ENCODE measurements around the gene PLCL1.

The PLCL1 gene

DNA sequence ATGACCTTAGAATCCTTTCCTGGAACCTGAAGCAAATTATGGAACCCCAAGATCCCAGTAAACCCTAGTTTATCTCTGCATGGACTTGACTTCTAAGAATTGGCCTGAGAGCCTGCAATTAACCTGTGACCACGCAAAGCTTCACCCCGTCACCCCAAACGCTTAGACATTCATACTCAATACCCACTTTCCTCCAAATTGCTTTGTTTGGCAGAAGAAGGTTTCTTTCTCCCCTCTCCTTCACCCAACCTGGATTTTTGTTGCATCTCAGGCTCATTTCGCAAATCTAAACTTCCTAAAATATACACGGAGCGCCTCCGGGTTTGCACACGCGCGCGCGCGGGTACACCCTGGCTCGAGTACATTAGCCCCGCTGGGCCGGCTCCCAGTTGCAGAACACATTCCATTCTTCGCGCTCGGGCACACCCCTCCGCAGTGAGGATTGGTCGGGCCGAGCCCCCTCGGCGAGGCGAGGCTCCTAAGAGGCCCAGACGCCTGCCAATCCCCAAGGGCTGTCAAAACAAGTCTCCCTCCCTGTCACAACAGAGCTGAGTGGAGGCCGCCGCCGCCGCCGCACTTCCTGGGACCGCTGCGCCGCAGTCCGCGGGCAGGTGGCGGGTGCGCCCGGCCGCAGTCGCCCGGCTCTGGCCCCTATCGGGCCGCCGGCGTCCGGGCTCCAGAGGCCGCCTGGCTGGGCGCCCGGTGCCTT is at the start of gene PLCL1:
Gene PLCL1 (plus strand): TSS at position 545 of the 709 bp plus-strand sequence.
- DNase-seq = peak; percentile 89

DNA sequence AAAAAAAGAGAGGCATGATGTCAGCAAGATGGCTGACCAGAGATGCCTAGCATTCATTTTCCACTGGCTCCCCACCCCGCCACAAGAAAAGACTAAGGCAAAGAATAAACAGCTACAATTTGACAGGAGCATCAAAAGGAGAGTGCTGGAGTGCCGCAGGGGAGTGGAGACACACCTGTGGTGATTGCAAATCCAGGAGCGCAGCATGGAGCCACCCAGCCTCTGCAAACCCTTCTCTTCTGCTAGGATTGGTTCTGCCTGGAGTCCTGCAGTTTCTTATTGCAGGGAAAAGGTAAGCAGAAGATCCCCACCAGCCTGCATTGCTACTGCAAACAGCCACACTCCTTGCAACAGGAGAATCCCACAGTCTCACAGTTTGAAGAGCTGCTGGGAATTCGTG is 45.4 kb upstream of the PLCL1 start:
- DNase-seq = no peak

DNA sequence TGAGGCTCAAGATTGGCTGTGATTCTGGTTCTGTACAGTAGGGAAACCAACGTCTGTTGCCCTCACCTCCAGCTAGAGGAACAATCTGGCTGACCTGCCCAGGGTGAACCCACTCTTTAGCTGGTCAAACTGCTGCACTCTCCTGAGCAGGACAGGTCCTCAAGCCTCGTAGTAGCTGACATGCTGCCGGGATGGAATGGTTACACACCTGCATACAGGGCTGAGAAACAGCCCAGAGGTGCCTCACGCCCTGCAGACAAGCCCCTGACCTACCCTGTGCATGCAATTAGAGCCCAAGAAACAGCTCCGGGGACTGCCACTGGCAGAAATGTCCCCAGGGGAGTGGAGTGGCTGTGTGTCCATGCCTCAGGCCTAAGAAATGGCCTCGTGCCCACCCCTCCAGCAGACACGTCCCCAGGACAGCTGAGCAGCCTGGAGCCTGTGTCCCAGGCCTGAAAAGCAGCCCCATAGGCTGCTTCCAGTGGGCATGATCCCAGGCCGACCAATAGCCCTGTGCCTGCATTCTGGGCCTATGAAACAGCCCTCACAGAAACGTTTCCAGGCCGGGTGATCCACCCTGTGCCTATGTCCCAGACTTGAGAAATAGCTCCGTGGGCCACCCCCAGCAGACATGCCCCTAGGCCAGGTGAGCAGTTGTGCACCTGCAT is 44.6 kb upstream of the PLCL1 start:
- DNase-seq = no peak

DNA sequence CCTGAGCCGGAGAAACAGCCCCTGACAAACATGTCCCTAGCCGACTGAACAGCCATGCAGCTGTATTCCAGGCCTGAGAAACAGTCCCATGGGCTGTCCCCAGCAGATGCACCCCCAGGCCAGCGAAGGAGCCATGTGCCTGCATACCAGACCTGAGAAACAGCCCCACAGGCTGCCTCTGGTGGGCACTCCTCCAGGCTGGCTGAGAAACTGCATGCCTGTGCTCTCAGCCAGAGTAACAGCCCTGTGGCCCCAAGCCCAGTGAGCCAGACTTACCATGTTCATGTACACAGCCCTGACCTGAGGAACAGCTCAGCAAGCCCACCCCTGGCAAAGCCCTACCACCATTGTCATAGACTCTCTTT is 44.1 kb upstream of the PLCL1 start:
- DNase-seq = no peak

DNA sequence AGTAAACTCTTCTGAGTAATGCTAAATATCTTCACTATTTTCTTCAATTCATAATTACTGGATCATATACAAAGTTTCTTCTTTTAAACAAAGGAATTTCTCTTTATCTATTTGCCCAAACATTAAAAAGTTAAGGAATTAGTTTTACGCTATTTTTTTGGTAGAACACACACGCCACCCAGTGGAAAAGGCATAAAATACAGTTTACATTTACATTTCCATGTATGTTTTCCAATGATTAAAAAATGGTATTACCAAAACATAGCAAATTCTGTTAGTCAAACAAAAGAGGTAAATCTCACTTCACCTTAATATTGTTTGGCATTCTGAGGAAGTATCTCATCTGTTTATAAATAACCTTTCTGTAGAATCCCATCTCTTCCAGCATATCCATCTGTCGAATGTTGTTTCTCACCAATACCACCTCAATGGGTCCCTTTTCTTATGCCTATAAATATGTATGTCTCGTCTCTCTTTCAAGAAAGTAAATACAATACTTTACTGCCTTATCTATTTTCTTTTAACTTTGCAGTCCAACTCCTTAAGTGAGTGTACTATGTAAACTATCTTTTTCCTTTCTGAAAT is 26.5 kb upstream of the PLCL1 start:
- peak; percentile 33 for DNase-seq

DNA sequence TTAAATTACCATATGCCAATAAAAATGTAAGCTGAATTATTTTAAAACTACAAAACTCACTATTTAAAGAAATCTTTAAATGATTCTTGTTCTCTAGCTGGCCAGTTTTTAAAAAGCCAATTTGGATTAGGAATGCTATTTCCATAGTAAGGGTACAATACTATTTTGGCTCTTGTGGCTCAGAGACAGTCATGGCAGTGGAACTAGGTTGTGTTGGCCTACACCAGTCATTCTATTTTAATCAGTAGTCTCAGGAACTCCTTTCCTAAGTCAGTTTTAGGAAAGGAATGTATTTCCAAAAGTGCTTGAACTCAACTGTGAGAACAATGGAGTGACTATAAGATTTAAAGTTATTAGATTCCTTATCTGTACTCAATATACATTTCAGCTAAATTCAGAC is 25.1 kb upstream of the PLCL1 start:
- DNase-seq = no peak

DNA sequence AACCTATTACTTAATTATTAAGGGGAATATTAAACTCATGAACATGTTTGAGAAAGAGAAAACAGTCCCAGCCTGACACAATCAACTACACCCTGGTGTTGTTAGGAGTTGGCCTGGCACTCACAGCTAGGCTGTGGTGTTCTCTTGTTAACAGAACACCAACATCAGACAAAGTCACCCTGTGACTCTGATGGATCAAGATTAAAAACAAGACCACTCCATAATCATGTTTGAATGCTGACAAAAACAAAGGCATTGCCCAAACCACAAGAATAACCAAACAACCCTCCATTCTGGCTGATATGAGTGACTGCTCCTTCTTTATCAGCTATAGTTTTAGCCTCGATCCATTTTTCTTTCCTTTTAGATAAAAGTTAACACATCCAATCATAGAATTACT is 22.3 kb upstream of the PLCL1 start:
- DNase-seq = no peak

DNA sequence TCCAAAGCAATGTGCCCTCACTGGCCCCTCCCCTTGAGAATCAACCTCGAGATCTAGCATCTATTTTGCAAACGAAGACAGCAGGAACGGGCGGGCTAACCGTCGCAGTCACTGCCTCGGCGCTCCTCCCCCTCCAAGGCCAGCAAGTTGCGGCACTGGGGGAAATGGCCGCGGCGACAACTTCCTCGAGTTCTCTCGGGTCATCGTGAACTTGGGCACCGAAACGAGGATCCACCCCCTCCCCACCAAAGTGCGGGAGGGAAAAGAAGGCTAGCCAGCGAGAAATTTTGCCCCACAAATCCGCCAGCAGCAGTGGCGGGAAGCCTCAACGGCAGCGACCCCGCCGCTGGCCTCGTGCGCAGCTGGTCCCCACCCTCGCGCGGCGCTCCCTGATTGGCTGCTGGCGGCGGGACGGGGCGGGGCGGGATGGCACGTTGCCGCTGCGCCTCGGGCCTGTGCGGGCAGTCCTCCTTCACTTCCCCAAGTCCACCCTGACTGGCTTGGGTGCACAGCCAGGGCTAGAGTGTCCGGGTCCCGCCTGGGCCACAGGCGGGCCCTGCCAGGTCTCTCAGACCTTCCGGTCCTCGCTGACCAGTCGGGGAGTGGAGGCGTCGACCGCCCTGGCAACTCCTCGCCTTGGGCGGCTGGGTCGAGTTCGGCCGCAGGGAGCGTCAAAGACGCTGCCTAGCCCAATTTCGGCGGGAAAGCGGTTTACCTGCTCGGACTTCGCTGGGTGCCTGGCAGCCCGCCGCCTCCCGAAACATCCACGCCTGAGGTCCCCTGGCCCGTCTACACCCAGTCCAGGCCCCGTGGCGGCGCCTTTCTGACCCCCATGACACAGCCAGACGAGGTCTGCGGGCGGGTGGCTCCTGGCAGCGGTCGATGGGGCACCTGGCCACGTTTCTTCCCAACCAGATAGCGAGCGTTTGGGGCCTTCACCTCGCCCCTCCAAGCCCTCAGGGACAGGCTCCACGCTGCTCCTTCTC is 19.1 kb upstream of the PLCL1 start, which contains the start of gene BOLL:
Gene BOLL (minus strand): TSS at position 364 of the 986 bp plus-strand sequence. CDS start 3,469 bp downstream, outside the sequence.
- DNase-seq = no peak

DNA sequence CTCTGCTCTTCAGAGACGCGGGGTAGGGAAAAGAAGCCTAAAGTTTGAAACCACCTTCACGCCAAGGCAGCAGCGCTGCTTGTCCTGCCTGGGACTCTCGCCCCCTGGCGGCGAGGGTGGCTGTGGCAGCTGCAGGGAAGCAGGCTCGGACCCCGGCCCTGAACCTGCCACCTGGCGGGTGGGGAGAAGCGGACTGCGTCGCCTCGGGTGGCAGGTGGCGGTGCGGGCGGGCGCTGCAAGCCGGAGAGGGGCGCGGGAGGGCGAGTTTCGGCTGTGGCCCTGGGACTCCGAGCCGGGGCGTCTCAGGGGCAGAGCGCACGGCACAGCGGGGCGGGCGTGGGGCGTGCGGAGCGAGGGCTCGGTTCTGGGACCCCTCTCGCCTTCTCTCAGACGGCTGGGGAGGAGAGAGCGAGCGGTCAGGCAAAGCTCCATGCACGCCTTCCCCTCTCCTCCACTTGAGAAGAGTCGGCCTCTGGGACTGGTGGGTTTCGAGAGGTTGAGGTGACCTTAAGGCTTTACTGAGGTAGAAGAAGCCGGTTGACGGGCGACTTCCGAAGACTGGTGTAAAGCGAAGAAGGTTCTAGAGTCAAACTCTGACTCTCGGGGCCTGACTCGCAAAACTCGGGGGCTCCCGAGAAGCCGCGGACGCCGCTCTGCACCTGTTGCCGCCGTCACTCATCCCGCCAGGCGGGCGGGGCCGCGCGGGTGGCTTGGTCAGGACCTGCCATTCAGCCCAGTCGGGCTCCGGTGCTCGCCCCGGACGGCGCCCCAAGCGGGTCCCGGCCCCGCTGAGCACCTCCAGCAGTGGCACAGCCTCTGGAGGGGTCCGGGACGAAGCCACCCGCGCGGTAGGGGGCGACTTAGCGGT is 18.1 kb upstream of the PLCL1 start:
- peak; percentile 79 for DNase-seq

DNA sequence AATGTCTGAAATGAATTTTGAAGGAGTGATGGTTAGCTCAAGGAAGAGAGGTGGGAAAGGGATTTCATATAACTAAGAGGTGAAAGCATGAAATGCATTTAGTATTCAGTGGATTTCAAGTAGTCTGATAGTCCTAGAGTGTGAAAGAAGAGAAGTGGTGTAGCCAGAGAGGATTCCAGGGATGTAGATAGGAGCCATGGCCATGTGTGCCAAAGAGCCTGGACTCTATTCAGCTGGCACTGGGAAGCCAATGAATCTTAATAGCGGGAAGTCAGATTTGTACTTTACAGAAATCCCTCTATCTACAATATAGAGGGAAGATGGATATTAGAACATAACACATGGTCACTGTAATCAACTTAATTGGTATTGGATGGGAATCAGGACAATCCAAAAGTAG is 10.9 kb upstream of the PLCL1 start:
- no peak for DNase-seq

DNA sequence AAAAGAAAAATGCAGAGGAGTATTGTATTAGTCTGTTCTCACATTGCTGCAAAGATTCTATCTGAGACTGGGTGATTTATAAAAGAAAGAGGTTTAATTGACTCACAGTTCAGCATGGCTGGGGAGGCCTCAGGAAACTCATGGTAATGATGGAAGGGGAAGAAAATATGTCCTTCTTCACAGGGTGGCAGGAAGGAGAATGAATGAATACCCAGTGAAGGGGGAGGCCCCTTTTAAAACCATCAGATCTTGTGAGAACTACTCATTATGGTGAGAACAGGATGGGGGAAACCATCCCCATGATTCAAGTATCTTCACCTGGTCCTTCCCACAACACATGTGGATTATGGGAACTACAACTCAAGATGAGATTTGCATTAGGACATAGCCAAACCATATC is 9.1 kb upstream of the PLCL1 start:
- DNase-seq = no peak

DNA sequence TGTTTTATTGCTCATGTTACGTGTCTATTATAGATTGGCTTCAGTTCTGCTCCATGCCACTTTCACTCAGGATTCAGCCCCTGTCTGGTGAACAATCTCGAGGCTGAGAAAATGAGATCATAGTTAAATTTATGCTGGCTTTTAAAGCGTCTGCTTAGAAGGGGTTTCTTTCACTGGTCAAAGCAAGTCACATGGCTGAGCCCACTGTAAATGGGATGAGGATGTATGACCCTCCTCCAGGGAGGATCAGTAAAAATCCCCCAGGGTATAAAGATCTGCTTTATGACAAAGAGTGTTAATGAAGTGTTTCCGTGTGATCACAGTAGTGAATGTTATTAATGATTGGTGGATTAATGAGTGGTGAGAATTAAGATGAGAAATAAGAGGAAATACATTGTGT is 6.2 kb upstream of the PLCL1 start:
- no peak for DNase-seq

DNA sequence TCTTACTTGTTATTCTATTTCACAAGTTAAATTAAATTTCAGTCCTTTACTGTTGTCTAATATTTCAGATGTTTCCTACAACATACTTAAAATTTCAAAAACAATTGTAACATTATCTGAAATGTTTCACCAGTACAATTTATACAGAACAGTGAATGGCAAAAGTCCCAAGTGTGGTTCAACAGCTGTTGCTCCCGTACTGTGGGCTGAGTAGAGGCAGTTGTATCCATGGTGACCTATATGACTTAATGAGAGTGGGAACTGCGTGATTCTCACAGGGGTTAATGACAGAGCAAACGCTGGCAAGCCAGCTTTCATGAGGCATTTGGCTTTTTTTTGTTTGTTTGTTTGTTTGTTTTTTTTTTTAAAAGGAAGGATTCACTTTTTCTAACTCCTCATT is 5.3 kb upstream of the PLCL1 start:
- DNase-seq = no peak

DNA sequence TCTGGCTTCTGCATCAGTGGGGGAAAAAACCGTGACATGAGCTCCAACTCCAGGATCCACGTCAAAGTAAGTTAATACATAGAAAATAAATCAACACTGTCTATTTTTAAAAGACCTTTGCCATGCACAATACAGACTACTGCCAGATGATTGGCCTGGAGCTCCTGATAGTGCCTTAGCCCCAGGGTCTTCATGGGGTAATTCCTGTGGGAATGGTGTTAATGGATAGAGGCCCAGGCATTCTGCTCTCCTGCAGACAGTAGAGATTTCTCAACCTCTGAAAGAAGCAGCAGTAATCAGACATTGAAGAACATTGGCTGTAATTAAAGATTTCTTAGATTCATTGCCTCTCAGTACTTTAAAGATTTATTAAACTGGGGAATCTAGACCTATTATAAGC is 4.3 kb upstream of the PLCL1 start:
- DNase-seq = no peak

DNA sequence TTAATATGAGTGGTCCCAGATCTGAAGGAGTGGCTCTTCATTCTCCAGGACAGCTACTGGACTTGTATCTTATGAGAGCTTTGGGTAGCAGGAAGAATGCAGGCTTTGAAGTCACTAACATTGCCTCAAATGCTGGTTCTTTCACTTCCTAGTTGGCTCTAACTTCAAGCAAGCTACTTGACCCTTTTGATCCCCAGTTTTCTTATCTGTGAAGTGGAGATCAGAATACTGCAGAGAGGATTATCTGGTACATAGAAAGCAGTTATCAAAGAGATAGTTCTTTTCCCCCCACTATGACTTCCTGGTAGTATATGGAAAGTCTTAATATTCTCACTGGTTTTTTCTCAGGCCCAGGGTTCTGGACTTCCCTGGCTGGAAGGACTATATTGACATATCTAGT is 3.4 kb upstream of the PLCL1 start:
- DNase-seq = no peak

DNA sequence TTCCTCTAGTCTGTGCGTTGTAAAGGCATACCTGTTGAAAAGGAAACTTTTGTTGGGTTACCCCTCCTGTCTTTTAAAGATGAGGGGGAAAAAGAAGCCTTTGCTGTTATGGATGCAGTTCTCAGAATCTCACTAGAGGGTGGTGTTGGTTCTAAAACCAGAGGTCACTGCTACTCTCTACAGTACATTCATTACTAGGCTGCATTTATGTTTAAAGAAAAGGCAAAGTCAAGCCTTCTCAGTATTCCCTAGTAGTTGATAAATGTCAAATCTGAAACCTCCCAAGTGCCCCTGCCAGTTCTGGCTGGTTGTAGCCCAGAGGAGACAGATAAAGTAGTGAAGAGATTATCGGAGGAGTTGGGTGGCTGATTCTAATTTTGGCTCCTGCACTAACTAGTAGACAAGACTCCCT is 1.4 kb upstream of the PLCL1 start:
- DNase-seq = no peak

DNA sequence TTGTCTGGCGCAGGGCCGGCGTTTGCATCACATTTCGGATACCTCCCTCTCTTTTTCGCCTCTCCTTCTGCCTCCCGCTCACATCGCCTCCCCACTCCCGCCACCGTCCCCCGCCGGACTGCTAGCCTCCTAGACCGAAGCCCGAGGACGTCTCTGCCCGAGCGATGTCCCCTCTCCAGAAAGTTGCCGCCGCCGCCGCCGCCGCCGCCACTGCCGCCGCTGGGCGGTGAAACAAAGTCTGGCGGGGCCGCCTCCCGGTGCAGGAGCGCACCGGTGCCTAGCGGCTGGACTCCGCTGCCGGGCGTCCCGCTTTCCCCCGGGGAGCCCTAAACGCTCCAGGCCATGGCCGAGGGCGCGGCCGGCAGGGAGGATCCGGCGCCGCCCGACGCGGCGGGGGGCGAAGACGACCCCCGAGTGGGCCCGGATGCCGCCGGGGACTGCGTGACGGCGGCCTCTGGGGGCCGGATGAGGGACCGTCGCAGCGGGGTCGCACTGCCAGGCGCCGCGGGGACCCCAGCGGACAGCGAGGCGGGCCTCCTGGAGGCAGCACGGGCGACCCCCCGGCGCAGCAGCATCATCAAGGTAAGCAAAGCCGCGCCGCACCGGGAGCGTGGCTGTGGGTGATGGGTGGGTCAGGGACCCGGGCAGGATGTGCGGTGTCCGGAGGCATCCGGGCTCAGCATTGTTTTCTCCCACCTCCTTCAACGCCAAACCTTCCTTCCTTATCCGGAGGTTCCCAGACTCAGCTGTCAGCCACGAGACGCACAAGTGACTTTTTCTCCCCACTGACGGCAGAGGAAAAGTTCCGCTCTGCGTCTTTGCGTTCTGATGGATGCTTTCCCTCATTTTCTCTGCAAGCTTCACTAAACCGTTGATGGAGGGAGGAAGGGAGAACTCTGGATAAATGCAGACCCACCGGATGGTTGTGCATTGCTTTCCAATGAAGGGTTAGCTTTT is 643 bp downstream of the PLCL1 start:
- peak; percentile 47 for DNase-seq

DNA sequence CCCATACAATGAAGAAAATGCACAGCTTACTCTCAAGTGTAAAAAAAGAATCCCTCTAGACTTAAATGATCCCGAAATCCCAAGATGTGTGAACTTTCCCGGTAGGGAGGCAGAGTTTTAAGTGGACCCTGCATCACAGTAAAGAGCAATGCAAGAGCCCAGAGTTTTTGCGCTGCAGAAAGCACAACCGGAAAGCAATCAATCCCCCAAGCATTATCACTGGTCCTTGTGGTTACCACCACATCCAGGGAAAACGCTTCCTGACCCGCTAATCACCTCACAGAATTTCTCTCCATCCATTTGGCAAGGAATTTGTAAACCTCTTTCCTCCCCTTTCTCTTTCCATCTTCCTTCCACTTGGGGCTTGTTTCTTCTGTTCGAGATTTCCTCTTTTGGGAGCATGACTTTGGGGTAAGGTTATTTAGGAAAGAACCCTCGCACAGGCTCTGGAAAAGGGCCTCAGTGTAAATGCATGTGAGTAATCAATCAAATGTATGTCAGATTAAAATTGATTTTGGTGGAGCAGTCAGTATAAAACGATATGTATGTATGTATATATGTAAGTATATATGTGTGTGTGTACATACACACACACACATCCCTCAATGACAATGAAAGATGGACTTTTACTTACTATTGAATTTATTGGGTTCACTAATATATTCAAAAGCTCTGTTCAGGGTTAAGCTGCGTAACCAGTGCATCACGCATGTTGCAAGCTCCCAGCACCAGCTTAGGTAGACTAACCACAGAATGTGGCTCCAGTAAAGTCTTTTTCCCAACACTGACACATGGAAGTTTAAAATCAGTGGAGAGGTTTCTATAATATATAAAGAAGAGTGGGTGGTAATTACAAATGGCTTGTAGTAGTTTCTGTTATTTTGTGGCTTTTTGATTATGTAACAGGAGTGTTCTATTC is 1.6 kb downstream of the PLCL1 start:
- no peak for DNase-seq

DNA sequence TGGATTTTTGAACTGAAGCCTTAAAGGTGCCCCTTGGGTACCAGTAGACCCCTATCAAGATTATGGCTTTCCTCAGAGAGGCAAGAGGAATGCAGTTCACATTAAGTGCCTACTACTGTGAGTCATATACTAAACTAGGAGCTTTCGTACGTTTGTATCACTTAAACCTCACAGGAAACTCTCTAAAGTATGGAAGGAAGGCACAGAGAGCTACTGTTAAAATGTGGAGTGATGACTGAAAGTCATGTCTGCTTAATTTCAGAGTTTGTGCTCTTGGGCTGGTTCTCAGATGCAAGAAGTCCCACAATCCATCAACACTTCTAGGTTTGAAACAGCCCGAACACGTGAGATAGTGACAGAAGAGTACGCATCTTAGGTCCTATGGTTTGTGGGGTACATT is 4.7 kb downstream of the PLCL1 start:
- no peak for DNase-seq

DNA sequence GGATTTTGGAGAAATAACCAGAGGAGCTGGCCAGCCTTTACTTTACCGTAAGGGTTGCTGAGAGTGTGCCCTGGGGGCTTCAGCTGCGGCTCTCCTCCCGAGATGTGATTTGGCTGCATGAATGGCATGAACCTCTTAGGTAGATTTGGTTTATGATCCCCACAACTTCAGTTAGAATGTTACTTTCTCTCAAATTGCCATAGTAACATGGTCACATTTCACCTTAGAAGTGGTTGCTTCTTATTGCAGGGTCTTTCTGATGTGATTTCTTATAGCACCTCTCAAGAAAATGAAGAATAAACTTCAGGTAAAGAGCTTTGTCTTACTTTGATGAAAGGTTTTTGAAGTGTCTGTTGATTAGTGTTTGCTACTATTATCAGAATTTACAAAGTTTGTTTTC is 5.6 kb downstream of the PLCL1 start:
- DNase-seq = no peak

Data from stimulated activated CD8-positive, alpha-beta memory T cell treated with anti-CD3 and anti-CD28 coated beads, Interleukin-4, amount 100 ng/mL, for 48 hours (primary cell).